Neural progenitor cell (in vitro differentiated cells): ENCODE measurements around the gene VSX1.

ENCODE experiments used
- CTCF ChIP-seq: fragments of 200-600 bp; sonication (generic); IDR thresholded peaks from 2 replicates; pipeline ENCODE4 v1.5.1; 2017; ENCODE audit warnings: antibody characterized with exemption, mild to moderate bottlenecking
- EZH2 ChIP-seq: fragments of 200-600 bp; sonication (generic); IDR thresholded peaks from 2 replicates; pipeline ENCODE4 v1.6.1; 2017; ENCODE audit warnings: antibody characterized with exemption, mild to moderate bottlenecking, moderate library complexity

- TF ChIP-seq CTCF = no peak
- no peak for TF ChIP-seq EZH2
Observed at GRCh38 chr20:25097498-25097897, 15.6 kb upstream of the VSX1 start.
